ENCODE results near the gene NUDCD2.
"Not testable (repeated sequence)": the region's sequence is repeated elsewhere in the genome, so short reads cannot be mapped to it uniquely, and the experiment has no call there.

Gene NUDCD2

GRCh38 chr5:163415673-163416072 is 44.2 kb downstream of the NUDCD2 start:
- not testable (repeated sequence) for DNase-seq

GRCh38 chr5:163410505-163410904 is 49.4 kb downstream of the NUDCD2 start:
- no peak for DNase-seq

- no peak for DNase-seq
Observed at GRCh38 chr5:163409384-163409783, 50.5 kb downstream of the NUDCD2 start.

- DNase-seq: peak; percentile 12
Observed at GRCh38 chr5:163408311-163408923, 51.5 kb downstream of the NUDCD2 start.

- no peak for DNase-seq
Observed at GRCh38 chr5:163407034-163407655, 52.8 kb downstream of the NUDCD2 start.

GRCh38 chr5:163404364-163405173 is 55.3 kb downstream of the NUDCD2 start:
- DNase-seq: no peak

- no peak for DNase-seq
Observed at GRCh38 chr5:163402007-163402406, 57.9 kb downstream of the NUDCD2 start.

GRCh38 chr5:163401271-163401670 is 58.6 kb downstream of the NUDCD2 start:
- DNase-seq: no peak

- DNase-seq: no peak
Observed at GRCh38 chr5:163399923-163400322, 60.0 kb downstream of the NUDCD2 start.

- no peak for DNase-seq
Observed at GRCh38 chr5:163397354-163397753, 62.5 kb downstream of the NUDCD2 start.

GRCh38 chr5:163396818-163397340 is 63.0 kb downstream of the NUDCD2 start:
- DNase-seq: not testable (repeated sequence)
